ENCODE results near the gene ANKRD17. TPM values are rescaled to one million over a fixed set of nuclear protein-coding genes. Genes with fewer than 3 reads are reported as not detected.

Gene ANKRD17
- total RNA-seq, 5 donors from 2014 or later (not counting 1 experiment from before 2014, with no cell fraction given): 48.6 to 63.8 (median 51.8) TPM

- Histone ChIP-seq H3K27ac (ENCODE audit: low read length) (peak overlapping the region; percentile 98), H3K36me3 (ENCODE audit: control insufficient read depth in 2 of 2, extremely low read depth in 1 of 2, insufficient read depth in 1 of 2, low read length in 1 of 2) (peaks cover 7 to 17% of the 10 kb centered on the region in 2 donors), H3K4me1 (ENCODE audit: control insufficient read depth in 1 of 2, extremely low read depth in 1 of 2, insufficient read depth in 2 of 2, low read length in 2 of 2) (peaks cover 21 to 25% of the 10 kb centered on the region in 2 experiments), H3K27me3 (replicated peaks in 1 of 2; ENCODE audit: control insufficient read depth in 2 of 2, extremely low read depth in 1 of 2, insufficient read depth in 2 of 2, low read length in 1 of 2) (no peaks in the 10 kb centered on the region), H3K9me3 (no peaks in the 10 kb centered on the region), H3K4me3 (ENCODE audit: control insufficient read depth in 1 of 2, extremely low read depth in 1 of 2, low read length in 1 of 2) (no peak overlapping the region)
- peaks cover 24% of the 10 kb centered on the region for H3K36me3 Mint-ChIP-seq
- 71% methylated on average over 1 of the region's 3 CpGs for WGBS (ENCODE audit: insufficient coverage)
- POLR2A ChIA-PET: interaction anchor here in 1 of 2 donors (0.8 to 1.1 kb wide), 2 partner anchors 191 to 192 kb away, joined by 3 read pairs; partner anchors contain the start of gene ANKRD17
- H3K27me3 Mint-ChIP-seq: no peaks in the 10 kb centered on the region
- ATAC-seq (replicated peaks in 1 of 4): no peak
- no peak for DNase-seq
- peaks cover 49 to 53% (median 51%) of the 10 kb centered on the region in 3 donors for H3K4me1 Mint-ChIP-seq
- peak overlapping the region in 2 of 3 donors; percentile 53 to 57 for H3K4me3 Mint-ChIP-seq
- H3K27ac Mint-ChIP-seq: peak overlapping the region; percentile 90 to 92
- CTCF ChIA-PET: interaction anchor here (0.7 to 1.9 kb wide), 2 partner anchors 11 to 193 kb away, joined by 3 to 12 read pairs; partner anchors contain the start of gene ANKRD17 (in 1 of the 2)
- no peaks in the 10 kb centered on the region for H3K9me3 Mint-ChIP-seq
Observed at GRCh38 chr4:73066445-73066844, 192.2 kb downstream of the ANKRD17 start.

GRCh38 chr4:73064536-73064935 is 194.1 kb downstream of the ANKRD17 start:
- CTCF ChIA-PET: no interaction called here
- peaks cover 17 to 21% of the 10 kb centered on the region in 2 experiments for H3K4me1 ChIP-seq (ENCODE audit: control insufficient read depth in 1 of 2, extremely low read depth in 1 of 2, insufficient read depth in 2 of 2, low read length in 2 of 2)
- no peak overlapping the region for H3K4me3 ChIP-seq (ENCODE audit: control insufficient read depth in 1 of 2, extremely low read depth in 1 of 2, low read length in 1 of 2)
- H3K4me3 Mint-ChIP-seq: no peak overlapping the region
- H3K36me3 Mint-ChIP-seq: peaks cover 34% of the 10 kb centered on the region
- no peak for DNase-seq
- H3K36me3 ChIP-seq (ENCODE audit: control insufficient read depth in 2 of 2, extremely low read depth in 1 of 2, insufficient read depth in 1 of 2, low read length in 1 of 2): peaks cover 7 to 33% of the 10 kb centered on the region in 2 donors
- no peaks in the 10 kb centered on the region for H3K27me3 ChIP-seq (replicated peaks in 1 of 2; ENCODE audit: control insufficient read depth in 2 of 2, extremely low read depth in 1 of 2, insufficient read depth in 2 of 2, low read length in 1 of 2)
- no peak overlapping the region for H3K27ac ChIP-seq (ENCODE audit: low read length)
- no peaks in the 10 kb centered on the region for H3K9me3 ChIP-seq
- H3K27me3 Mint-ChIP-seq: no peaks in the 10 kb centered on the region
- H3K9me3 Mint-ChIP-seq: no peaks in the 10 kb centered on the region
- ATAC-seq (replicated peaks in 1 of 4): no peak
- POLR2A ChIA-PET: interaction anchor here in 1 of 2 donors (0.8 kb wide), 1 partner anchor 26 kb away, joined by 3 read pairs; no protein-coding TSS in a partner anchor
- no peak overlapping the region for H3K27ac Mint-ChIP-seq
- H3K4me1 Mint-ChIP-seq: peaks cover 41 to 48% (median 47%) of the 10 kb centered on the region in 3 donors
- WGBS (ENCODE audit: insufficient coverage): no CpG with 5 or more reads among the region's 4 CpGs

DNA sequence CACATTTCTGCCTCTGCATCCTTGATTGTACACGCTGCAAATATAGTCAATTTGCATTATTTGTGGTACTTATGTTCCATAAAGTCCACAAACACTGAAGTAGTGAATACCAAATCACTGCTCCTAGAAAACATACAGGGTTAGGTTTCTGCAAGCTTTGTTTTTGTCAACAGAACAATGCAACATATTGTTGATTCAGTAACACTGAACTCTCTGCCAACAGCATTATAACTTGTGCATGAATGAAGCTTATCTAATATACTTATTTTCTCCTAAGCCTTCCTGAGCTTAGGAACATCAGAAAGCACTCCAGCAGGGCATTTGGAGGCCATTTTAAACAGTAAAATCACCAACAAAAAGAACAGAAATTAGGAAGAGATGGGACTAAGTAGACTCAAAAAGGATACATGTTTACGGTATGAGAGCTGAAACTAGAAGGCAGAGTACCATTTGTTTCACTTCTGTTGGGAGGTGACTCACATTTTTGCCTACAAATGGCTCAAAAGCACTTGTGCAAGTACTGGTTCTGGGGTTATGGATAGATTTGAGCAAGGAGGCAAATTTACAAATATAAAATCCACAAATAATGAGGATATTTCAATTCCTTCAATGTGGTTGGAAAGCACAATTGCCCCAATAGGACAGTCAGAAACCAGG is 203.2 kb downstream of the ANKRD17 start:
- ChIA-PET CTCF (interaction anchor here in 1 of 2 donors (0.6 kb wide), 1 partner anchor 11 kb away, joined by 3 read pairs; no protein-coding TSS in a partner anchor), POLR2A (no interaction called here)
- Histone ChIP-seq H3K4me3 (ENCODE audit: control insufficient read depth in 1 of 2, extremely low read depth in 1 of 2, low read length in 1 of 2) (no peak overlapping the region), H3K9me3 (no peaks in the 10 kb centered on the region), H3K27me3 (replicated peaks in 1 of 2; ENCODE audit: control insufficient read depth in 2 of 2, extremely low read depth in 1 of 2, insufficient read depth in 2 of 2, low read length in 1 of 2) (no peaks in the 10 kb centered on the region), H3K36me3 (ENCODE audit: control insufficient read depth in 2 of 2, extremely low read depth in 1 of 2, insufficient read depth in 1 of 2, low read length in 1 of 2) (peaks cover 14 to 58% of the 10 kb centered on the region in 2 donors), H3K4me1 (ENCODE audit: control insufficient read depth in 1 of 2, extremely low read depth in 1 of 2, insufficient read depth in 2 of 2, low read length in 2 of 2) (no peaks in the 10 kb centered on the region), H3K27ac (ENCODE audit: low read length) (no peak overlapping the region)
- Mint-ChIP-seq H3K36me3 (peaks cover 60% of the 10 kb centered on the region), H3K4me3 (no peak overlapping the region), H3K4me1 (no peaks in the 10 kb centered on the region), H3K9me3 (no peaks in the 10 kb centered on the region), H3K27ac (no peak overlapping the region), H3K27me3 (no peaks in the 10 kb centered on the region)
- WGBS (ENCODE audit: insufficient coverage): 67% methylated on average over 1 of the region's 2 CpGs
- ATAC-seq (replicated peaks in 1 of 4) (no peak), DNase-seq (no peak)

- peaks cover 9 to 46% of the 10 kb centered on the region in 2 donors for H3K36me3 ChIP-seq (ENCODE audit: control insufficient read depth in 2 of 2, extremely low read depth in 1 of 2, insufficient read depth in 1 of 2, low read length in 1 of 2)
- no peak overlapping the region for H3K4me3 ChIP-seq (ENCODE audit: control insufficient read depth in 1 of 2, extremely low read depth in 1 of 2, low read length in 1 of 2)
- H3K9me3 ChIP-seq: no peaks in the 10 kb centered on the region
- 88% methylated on average over 1 of the region's 2 CpGs for WGBS (ENCODE audit: insufficient coverage)
- no peak overlapping the region for H3K27ac ChIP-seq (ENCODE audit: low read length)
- DNase-seq: no peak
- Mint-ChIP-seq H3K9me3 (no peaks in the 10 kb centered on the region), H3K27me3 (no peaks in the 10 kb centered on the region), H3K27ac (no peak overlapping the region), H3K4me1 (no peaks in the 10 kb centered on the region), H3K36me3 (peaks cover 49% of the 10 kb centered on the region), H3K4me3 (no peak overlapping the region)
- H3K4me1 ChIP-seq (ENCODE audit: control insufficient read depth in 1 of 2, extremely low read depth in 1 of 2, insufficient read depth in 2 of 2, low read length in 2 of 2): no peaks in the 10 kb centered on the region
- no peak for ATAC-seq (replicated peaks in 1 of 4)
- H3K27me3 ChIP-seq (replicated peaks in 1 of 2; ENCODE audit: control insufficient read depth in 2 of 2, extremely low read depth in 1 of 2, insufficient read depth in 2 of 2, low read length in 1 of 2): no peaks in the 10 kb centered on the region
- ChIA-PET POLR2A (no interaction called here), CTCF (no interaction called here)
Observed at GRCh38 chr4:73053974-73054480, 204.6 kb downstream of the ANKRD17 start.

DNA sequence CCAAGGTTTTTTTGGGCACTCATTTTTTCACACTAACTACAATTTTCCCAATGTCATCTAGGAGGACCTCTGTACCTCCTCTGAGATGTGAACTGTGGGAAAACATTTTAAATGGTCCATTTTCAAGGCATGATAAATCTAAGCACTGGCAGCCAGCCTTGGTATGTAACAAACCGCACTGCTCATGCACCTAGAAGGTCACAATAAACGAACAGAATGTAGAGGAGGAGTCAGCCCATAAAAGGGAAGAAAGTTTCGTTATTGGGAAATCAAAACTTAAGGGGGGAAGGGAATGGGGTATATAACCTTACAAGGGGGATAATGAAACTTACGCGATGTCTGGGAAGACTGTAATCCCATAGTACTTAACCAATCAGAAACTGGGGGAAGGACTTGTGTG is 205.5 kb downstream of the ANKRD17 start:
- Mint-ChIP-seq H3K4me1 (no peaks in the 10 kb centered on the region), H3K27me3 (no peaks in the 10 kb centered on the region), H3K9me3 (no peaks in the 10 kb centered on the region), H3K36me3 (peaks cover 39% of the 10 kb centered on the region), H3K4me3 (no peak overlapping the region), H3K27ac (no peak overlapping the region)
- no peaks in the 10 kb centered on the region for H3K4me1 ChIP-seq (ENCODE audit: control insufficient read depth in 1 of 2, extremely low read depth in 1 of 2, insufficient read depth in 2 of 2, low read length in 2 of 2)
- WGBS (ENCODE audit: insufficient coverage): 88% methylated on average over 2 of the region's 5 CpGs
- H3K9me3 ChIP-seq: no peaks in the 10 kb centered on the region
- POLR2A ChIA-PET: no interaction called here
- DNase-seq (no peak), ATAC-seq (replicated peaks in 1 of 4) (no peak)
- H3K27ac ChIP-seq (ENCODE audit: low read length): no peak overlapping the region
- peaks cover 6 to 36% of the 10 kb centered on the region in 2 donors for H3K36me3 ChIP-seq (ENCODE audit: control insufficient read depth in 2 of 2, extremely low read depth in 1 of 2, insufficient read depth in 1 of 2, low read length in 1 of 2)
- H3K27me3 ChIP-seq (replicated peaks in 1 of 2; ENCODE audit: control insufficient read depth in 2 of 2, extremely low read depth in 1 of 2, insufficient read depth in 2 of 2, low read length in 1 of 2): no peaks in the 10 kb centered on the region
- no peak overlapping the region for H3K4me3 ChIP-seq (ENCODE audit: control insufficient read depth in 1 of 2, extremely low read depth in 1 of 2, low read length in 1 of 2)
- CTCF ChIA-PET: no interaction called here

DNA sequence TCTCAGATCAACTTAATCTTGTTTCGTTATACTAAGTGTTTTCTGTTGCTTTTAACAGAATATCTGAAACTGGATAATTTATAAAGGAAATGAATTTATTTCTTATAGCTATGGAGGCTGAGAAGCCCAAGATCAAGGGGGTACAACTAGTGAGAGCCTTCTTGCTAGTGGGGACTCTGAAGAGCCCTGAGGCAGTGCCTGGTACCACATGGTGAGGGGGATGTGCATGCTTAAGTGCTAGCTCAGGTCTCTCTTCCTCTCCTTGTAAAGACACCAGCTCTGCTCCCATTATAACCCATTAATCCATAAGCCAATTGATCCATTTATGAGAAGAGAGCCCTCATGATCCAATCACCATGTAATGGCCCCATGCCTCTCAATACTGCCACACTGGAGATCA is 207.0 kb downstream of the ANKRD17 start:
- no peak overlapping the region for H3K4me3 ChIP-seq (ENCODE audit: control insufficient read depth in 1 of 2, extremely low read depth in 1 of 2, low read length in 1 of 2)
- H3K4me1 ChIP-seq (ENCODE audit: control insufficient read depth in 1 of 2, extremely low read depth in 1 of 2, insufficient read depth in 2 of 2, low read length in 2 of 2): no peaks in the 10 kb centered on the region
- H3K27me3 ChIP-seq (replicated peaks in 1 of 2; ENCODE audit: control insufficient read depth in 2 of 2, extremely low read depth in 1 of 2, insufficient read depth in 2 of 2, low read length in 1 of 2): no peaks in the 10 kb centered on the region
- no peaks in the 10 kb centered on the region for H3K9me3 ChIP-seq
- Mint-ChIP-seq H3K9me3 (no peaks in the 10 kb centered on the region), H3K4me1 (no peaks in the 10 kb centered on the region), H3K4me3 (no peak overlapping the region), H3K27ac (no peak overlapping the region), H3K27me3 (no peaks in the 10 kb centered on the region), H3K36me3 (peaks cover 37% of the 10 kb centered on the region)
- ATAC-seq (replicated peaks in 1 of 4) (no peak), DNase-seq (no peak)
- no CpG with 5 or more reads among the region's 1 CpG for WGBS (ENCODE audit: insufficient coverage)
- H3K27ac ChIP-seq (ENCODE audit: low read length): no peak overlapping the region
- H3K36me3 ChIP-seq (ENCODE audit: control insufficient read depth in 2 of 2, extremely low read depth in 1 of 2, insufficient read depth in 1 of 2, low read length in 1 of 2): peaks cover 0 to 23% of the 10 kb centered on the region in 2 donors
- POLR2A ChIA-PET: interaction anchor here in 1 of 2 donors (1.0 kb wide), 1 partner anchor 30 kb away, joined by 3 read pairs; no protein-coding TSS in a partner anchor
- CTCF ChIA-PET: no interaction called here
